Neural crest cell (in vitro differentiated cells): ENCODE measurements around the gene OLFM1. TPM values are rescaled to one million over a fixed set of nuclear protein-coding genes. Genes with fewer than 3 reads are reported as not detected.

Experiments used
- DNase-seq: peaks from one replicate; pipeline ENCODE4 v3.0.0; 2021; ENCODE audit warnings: low read depth, mixed read lengths, low spot score
- H3K27ac Mint-ChIP-seq: one replicate; pipeline ENCODE4 v1.8.0; 2021; ENCODE audit warnings: mild to moderate bottlenecking, mixed read lengths; ENCODE audit not compliant: unreplicated experiment
- H3K27me3 Mint-ChIP-seq: 2 replicates; pipeline ENCODE4 v1.8.0; 2021; ENCODE audit warnings: low read depth, mild to moderate bottlenecking, mixed read lengths
- H3K36me3 Mint-ChIP-seq: 2 replicates; pipeline ENCODE4 v1.8.0; 2021; ENCODE audit warnings: low read depth, mild to moderate bottlenecking, mixed read lengths
- H3K4me1 Mint-ChIP-seq: 2 replicates; pipeline ENCODE4 v1.8.0; 2021; ENCODE audit warnings: mixed read lengths
- H3K4me3 Mint-ChIP-seq: one replicate; pipeline ENCODE4 v1.8.0; 2021; ENCODE audit warnings: mild to moderate bottlenecking, mixed read lengths
- H3K9me3 Mint-ChIP-seq: 2 replicates; pipeline ENCODE4 v1.8.0; 2021; ENCODE audit warnings: mixed read lengths
- total RNA-seq: library from RNA; stranded (reverse); gene quantifications from 2 replicates; pipeline ENCODE4 v1.2.1, GENCODE V29; 2021
- TF ChIP-seq, protein P1 (sequence below): fragments of 200-600 bp; sonication (generic); conservative IDR thresholded peaks from 2 replicates; pipeline ENCODE4 v1.5.0; 2021; ENCODE audit warnings: antibody characterized with exemption, mild to moderate bottlenecking

The OLFM1 gene
- total RNA-seq, 1 donor from 2014 or later, result 27.2 TPM

- TF ChIP-seq, protein P1, sequence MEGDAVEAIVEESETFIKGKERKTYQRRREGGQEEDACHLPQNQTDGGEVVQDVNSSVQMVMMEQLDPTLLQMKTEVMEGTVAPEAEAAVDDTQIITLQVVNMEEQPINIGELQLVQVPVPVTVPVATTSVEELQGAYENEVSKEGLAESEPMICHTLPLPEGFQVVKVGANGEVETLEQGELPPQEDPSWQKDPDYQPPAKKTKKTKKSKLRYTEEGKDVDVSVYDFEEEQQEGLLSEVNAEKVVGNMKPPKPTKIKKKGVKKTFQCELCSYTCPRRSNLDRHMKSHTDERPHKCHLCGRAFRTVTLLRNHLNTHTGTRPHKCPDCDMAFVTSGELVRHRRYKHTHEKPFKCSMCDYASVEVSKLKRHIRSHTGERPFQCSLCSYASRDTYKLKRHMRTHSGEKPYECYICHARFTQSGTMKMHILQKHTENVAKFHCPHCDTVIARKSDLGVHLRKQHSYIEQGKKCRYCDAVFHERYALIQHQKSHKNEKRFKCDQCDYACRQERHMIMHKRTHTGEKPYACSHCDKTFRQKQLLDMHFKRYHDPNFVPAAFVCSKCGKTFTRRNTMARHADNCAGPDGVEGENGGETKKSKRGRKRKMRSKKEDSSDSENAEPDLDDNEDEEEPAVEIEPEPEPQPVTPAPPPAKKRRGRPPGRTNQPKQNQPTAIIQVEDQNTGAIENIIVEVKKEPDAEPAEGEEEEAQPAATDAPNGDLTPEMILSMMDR, result no peak
- Mint-ChIP-seq H3K36me3 (no peaks in the 10 kb centered on the region), H3K4me3 (no peak overlapping the region), H3K4me1 (peaks cover 21% of the 10 kb centered on the region), H3K27me3 (peaks cover 16% of the 10 kb centered on the region), H3K9me3 (no peaks in the 10 kb centered on the region), H3K27ac (no peak overlapping the region)
- DNase-seq, result no peak
Observed at GRCh38 chr9:135152614-135153334, 65.3 kb downstream of the OLFM1 start.

DNA sequence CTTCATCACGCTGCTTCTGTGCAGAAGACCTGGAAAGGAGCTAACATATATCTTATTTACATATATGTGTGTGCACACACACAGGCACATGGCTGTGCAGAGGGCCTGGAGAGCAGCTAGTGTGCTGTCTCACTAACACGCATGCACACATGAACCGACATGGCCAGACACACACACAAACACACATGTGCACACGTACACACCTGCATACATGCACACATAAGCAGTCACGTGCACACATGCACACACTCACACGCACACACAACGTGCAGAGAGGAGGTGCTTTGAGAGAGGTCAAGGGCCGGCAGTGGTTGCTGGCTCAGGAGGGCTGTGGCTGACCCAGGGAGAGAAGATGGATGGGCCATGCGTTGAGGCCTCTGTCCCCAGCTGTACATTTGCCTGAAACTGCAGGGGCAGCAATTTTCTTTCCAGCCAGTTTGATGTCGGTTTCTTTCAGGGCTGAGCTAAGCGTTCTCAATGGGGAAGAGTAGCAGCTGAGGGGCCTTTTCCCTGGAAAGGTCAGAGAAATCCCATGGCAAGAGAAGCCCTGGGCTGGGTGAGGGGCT, 66.7 kb downstream of the OLFM1 start:
- DNase-seq, result no peak
- Mint-ChIP-seq H3K9me3 (no peaks in the 10 kb centered on the region), H3K4me3 (no peak overlapping the region), H3K4me1 (peaks cover 21% of the 10 kb centered on the region), H3K36me3 (no peaks in the 10 kb centered on the region), H3K27ac (no peak overlapping the region), H3K27me3 (peaks cover 28% of the 10 kb centered on the region)
- TF ChIP-seq, protein P1, result no peak

DNA sequence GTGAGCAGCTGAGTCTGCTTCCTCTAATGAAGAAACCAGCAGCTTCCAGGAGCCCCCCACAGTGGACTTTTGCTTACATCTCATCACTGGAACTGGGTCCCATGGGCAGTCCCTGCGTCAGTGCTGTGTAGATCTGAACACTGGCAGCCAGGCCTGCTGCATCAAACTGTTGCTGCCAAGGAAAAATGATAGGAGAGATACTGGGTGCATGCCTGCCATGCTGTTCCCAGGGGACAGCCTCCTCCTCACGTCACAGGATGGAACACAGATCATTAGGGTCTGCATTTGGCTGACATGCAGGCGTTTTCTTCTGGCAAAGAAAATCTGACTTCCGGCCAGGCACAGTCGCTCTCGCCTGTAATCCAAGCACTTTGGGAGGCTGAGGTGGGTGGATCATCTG, 67.9 kb downstream of the OLFM1 start:
- peaks cover 21% of the 10 kb centered on the region for H3K4me1 Mint-ChIP-seq
- no peaks in the 10 kb centered on the region for H3K9me3 Mint-ChIP-seq
- no peak for DNase-seq
- no peaks in the 10 kb centered on the region for H3K36me3 Mint-ChIP-seq
- no peak overlapping the region for H3K4me3 Mint-ChIP-seq
- TF ChIP-seq, protein P1, result no peak
- H3K27me3 Mint-ChIP-seq, result peaks cover 38% of the 10 kb centered on the region
- H3K27ac Mint-ChIP-seq, result no peak overlapping the region

DNA sequence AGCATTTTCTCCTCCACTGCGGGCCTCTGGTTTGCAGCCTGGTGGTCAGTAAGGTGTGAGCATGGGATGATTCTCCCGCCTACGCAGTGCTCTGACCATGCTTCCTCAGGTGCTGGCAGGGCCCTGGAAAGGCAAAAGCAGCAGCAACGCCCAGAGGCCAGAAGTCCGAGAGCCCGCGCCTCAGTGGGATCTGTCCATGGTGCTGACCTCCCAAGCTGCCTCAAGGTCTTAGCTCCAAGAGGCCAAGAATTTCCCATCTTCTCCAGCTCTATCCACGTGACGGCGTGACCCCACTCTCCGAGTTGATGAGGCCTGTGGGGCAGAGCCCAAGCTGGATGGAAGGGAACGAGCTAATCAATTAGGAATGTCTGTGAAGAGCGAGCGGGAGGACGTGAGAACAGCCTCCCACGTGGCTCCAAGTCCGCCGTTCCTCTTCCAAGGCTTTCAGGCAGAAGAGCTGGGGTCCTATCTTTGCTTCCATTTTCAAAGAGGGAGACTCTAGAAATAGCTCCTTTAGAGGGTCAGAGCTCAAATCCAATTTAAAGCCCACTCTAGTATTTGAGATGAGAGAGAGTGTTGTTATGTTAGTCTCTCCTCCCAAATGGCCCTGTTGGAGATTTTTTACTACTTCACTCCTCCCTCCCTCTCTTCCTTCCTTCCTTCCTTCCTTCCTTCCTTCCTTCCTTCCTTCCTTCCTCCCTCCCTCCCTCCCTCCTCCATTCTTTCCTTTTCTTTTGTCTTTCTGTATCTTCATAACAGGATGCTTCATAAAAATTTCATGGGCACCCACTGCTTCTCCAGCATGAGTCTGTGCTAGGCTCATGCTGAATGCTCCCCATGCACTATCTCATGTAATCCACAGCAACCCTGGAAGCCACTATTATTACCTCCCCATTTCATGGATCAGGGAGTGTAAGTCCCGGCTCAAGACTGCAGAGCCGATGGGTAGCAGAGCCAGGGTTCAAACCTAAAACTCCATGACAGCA, 69.3 kb downstream of the OLFM1 start:
- H3K4me3 Mint-ChIP-seq, result no peak overlapping the region

More for the DNA sequence above, 69.3 kb downstream of the OLFM1 start:
- Mint-ChIP-seq H3K36me3 (no peaks in the 10 kb centered on the region), H3K27me3 (peaks cover 44% of the 10 kb centered on the region), H3K9me3 (no peaks in the 10 kb centered on the region), H3K27ac (no peak overlapping the region), H3K4me1 (peaks cover 19% of the 10 kb centered on the region)
- DNase-seq, result peak; percentile 81
- TF ChIP-seq, protein P1, result no peak
